HG03095 (cell line): ENCODE measurements around the gene GSPT2.
A peak's percentile ranks its signal among the peaks of the same experiment; 100 is the strongest.
"Not testable (repeated sequence)": the region's sequence is repeated elsewhere in the genome, so short reads cannot be mapped to it uniquely, and the experiment has no call there.

Experiments used
- ATAC-seq: cut with Tn5 transposase; IDR thresholded peaks from one replicate; pipeline ENCODE4 v1.9.1; 2021; ENCODE audit warnings: moderate library complexity; ENCODE audit not compliant: unreplicated experiment

Gene GSPT2

DNA sequence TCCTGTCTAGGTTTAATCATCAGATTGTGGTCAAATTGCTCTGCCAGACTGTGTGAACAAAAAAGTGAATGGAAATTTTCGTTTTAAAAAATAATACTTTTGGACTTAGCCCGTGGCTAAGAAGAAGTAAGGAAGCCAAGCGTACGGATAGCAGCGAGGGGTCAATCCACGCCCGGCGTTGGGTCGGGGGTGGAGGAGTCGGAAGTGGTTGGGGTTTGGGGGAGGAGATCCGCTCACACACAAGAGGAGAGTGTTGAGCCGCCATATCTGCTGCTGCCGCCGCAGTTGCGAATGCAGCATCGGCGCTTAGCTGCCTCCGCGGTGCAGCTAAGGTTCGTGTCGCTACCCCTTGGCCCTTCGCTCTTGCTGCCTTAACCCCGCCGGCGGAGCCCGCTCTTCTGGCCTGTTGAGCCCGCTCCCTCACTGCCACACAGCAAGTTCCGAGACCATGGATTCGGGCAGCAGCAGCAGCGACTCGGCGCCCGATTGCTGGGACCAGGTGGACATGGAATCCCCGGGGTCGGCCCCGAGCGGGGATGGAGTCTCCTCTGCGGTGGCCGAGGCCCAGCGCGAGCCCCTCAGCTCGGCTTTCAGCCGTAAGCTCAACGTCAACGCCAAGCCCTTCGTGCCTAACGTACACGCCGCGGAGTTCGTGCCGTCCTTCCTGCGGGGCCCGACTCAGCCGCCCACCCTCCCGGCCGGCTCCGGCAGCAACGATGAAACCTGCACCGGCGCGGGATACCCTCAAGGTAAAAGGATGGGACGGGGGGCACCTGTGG lies at the start of gene GSPT2:
GSPT2 (plus strand) TSS at position 264 of the 779 bp plus-strand sequence; CDS start at position 449, 185 bp downstream.
- peak; percentile 94 for ATAC-seq

DNA sequence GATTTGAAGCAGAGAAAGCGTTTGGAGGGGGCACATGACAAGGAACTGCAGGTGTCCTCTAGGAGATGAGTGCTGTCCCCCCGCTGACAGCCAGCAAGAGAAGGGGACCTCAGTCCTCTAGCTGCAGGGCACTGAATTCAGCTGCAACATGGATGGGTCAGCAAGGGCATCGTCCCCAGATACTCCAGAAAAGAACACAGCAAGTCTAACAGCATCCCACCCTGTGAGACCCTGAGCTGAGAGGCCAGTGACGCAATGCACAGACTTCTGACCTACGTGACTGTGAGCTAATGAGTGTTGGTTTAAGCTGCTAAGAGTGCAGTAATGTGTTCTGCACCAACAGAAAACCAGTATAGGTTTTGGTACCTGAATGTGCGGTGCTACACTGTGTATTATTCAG lies 49.0 kb upstream of the GSPT2 start:
- ATAC-seq, result no peak

DNA sequence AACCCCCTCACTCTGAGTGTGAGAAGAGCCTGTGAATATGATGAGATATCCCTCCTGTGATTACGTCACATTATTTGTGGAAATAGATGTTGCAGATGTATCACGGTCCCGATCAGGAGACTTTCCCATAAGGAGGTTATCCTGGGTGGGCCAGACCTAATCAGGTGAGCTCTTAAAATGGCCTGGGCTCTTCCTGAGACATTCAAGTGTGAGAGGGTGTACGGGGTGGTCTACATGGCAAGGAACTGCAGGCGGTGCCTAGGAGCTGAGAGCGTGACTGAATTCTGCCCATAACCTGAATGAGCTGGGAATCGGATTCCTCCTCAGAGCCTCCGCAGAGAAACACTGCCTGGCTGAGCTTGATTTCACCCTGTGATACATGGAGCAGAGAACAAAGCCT lies 45.8 kb upstream of the GSPT2 start:
- ATAC-seq, result no peak

- not testable (repeated sequence) for ATAC-seq
These were observed 32.7 kb upstream of the GSPT2 start, which contains the start of gene CENPVL1 for GRCh38 chrX:51710277-51711164. Gene CENPVL1, plus strand, starts transcription at chrX:51710512. Its CDS starts 0 bp downstream, at chrX:51710512.

DNA sequence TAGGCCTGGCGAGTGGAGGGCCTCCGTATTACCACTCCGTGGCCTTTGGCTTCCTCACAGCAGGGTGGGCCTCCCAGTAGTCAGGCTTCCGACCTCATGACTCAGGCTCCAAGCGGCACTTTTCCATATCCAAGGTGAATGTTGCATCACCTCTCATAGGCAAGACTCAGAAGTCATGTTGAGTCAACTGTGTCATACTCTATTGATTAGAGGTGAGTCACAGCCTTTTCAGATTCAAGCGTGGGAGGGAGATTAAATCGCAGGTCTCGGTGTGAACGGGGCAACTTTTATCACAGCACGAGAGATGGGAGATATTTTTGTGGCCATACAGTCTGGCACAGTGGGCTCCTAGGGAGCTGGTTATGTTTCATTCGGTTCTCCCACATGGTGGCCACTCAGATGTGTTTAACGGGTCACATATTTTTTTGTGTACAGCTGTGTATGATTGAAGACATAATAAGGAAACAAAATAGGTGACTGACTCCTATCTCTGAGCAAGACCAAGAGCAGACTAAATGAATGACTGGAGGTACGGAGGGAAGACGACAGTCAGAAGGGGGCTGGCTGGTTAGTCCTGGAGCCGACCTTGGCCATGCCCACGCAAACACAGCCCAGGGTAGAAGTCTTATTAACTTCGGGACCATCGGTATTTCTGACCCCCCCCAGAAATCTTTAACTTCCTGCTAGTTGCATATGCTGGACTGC lies 30.1 kb upstream of the GSPT2 start:
- ATAC-seq, result not testable (repeated sequence)

- no peak for ATAC-seq
These were observed 15.0 kb upstream of the GSPT2 start for GRCh38 chrX:51728202-51728601.

DNA sequence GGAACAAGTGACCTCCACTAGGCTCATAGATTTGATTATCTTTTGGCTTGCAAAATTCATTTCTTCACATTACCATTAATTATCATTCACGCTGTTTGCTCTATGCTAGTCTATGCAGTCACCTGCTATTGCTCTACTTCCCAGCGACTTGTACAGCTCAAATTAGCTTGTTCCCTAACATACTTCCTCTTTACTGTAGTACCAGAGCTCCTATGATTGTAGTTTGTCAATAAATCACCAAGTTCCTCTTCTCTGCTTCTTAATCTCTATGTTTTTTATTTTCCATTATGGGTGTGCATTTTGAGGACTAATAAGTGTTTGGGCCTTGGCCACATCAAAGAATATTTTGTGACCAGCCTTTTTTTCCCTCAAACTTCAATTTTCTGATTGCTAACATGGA lies 6.2 kb upstream of the GSPT2 start:
- no peak for ATAC-seq

GRCh38 chrX:51742586-51742985 lies 656 bp upstream of the GSPT2 start:
- no peak for ATAC-seq

GRCh38 chrX:51747671-51748070 lies 4.4 kb downstream of the GSPT2 start:
- no peak for ATAC-seq

- ATAC-seq, result no peak
These were observed 16.0 kb downstream of the GSPT2 start for GRCh38 chrX:51759055-51759839.

DNA sequence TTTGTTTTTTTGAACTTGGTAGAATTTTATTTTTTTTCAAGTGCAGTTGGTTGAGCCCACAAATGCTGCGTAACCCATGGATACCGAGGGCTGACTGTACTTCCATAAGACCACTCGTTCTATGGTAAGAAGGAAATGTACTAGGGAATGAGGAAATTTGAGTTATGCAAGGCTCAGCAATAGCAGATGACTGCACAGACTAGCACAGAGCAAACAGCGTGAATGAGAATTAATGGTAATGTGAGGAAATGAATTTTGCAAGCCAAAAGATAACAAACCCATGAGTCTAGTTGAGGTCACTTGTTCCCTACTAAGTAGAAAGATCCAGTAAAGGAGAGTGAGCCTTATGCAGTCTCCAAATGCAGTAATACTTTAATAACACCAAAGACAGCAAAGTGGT lies 17.4 kb downstream of the GSPT2 start:
- ATAC-seq, result no peak

- no peak for ATAC-seq
These were observed 23.3 kb downstream of the GSPT2 start for GRCh38 chrX:51766546-51766945.

- no peak for ATAC-seq
These were observed 33.6 kb downstream of the GSPT2 start for GRCh38 chrX:51776851-51777250.

DNA sequence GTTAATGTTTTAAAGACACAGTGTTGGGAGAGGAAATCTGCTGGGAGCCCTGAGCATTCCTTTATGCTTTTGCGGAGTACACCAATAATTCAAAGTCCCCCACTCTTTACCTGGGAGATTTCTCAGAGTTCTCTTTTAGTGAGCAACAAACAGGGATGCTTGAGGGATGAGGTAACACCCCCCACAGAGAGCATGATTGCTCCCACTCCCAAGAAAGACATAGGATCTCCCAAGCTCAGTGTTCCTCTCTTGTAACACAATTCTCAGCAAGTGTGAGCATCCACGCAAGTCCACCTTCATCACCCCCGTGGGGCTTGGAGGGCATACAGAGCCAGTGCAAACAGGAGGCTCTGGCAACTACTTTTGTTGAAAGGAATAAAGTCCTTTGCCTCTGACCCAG lies 36.1 kb downstream of the GSPT2 start:
- no peak for ATAC-seq

- ATAC-seq, result no peak
These were observed 51.9 kb downstream of the GSPT2 start for GRCh38 chrX:51795136-51795535.
